KMS-11 (cell line): ENCODE data around the gene NKX1-2.

Source experiments
- H2AFZ ChIP-seq: fragments of 200-600 bp; sonication (generic); 2 replicates; pipeline ENCODE4 v1.6.1; 2016; ENCODE audit warnings: antibody characterized with exemption, mixed run types, low read depth
- H3K27ac ChIP-seq: fragments of 200-600 bp; sonication (generic); 2 replicates; pipeline ENCODE4 v1.6.1; 2016; ENCODE audit warnings: mild to moderate bottlenecking, mixed run types
- H3K27me3 ChIP-seq: fragments of 200-600 bp; sonication (generic); 2 replicates; pipeline ENCODE4 v1.6.1; 2017; ENCODE audit warnings: mild to moderate bottlenecking, low read depth, mixed run types, moderate library complexity; ENCODE audit not compliant: insufficient read depth
- H3K36me3 ChIP-seq: fragments of 200-600 bp; sonication (generic); 2 replicates; pipeline ENCODE4 v1.6.1; 2017; ENCODE audit warnings: mild to moderate bottlenecking, mixed run types; ENCODE audit not compliant: insufficient read depth
- H3K4me1 ChIP-seq: fragments of 200-600 bp; sonication (generic); 2 replicates; pipeline ENCODE4 v1.6.1; 2016; ENCODE audit warnings: mild to moderate bottlenecking, low read depth, mixed run types; ENCODE audit not compliant: poor library complexity, severe bottlenecking
- H3K4me2 ChIP-seq: fragments of 200-600 bp; sonication (generic); 2 replicates; pipeline ENCODE4 v1.7.0; 2016; ENCODE audit warnings: mild to moderate bottlenecking, mixed run types
- H3K4me3 ChIP-seq: fragments of 200-600 bp; sonication (generic); IDR thresholded peaks from 2 replicates; pipeline ENCODE4 v1.6.1; 2017; ENCODE audit warnings: low read depth, low read length, mixed read lengths; ENCODE audit not compliant: insufficient read depth
- H3K79me2 ChIP-seq: fragments of 200-600 bp; sonication (generic); 2 replicates; pipeline ENCODE4 v1.6.1; 2016; ENCODE audit warnings: low read depth, mixed run types; ENCODE audit not compliant: insufficient read depth
- H3K9ac ChIP-seq: fragments of 200-600 bp; sonication (generic); 2 replicates; pipeline ENCODE4 v1.6.1; 2016; ENCODE audit warnings: mild to moderate bottlenecking, mixed run types
- H4K20me1 ChIP-seq: fragments of 200-600 bp; sonication (generic); 2 replicates; pipeline ENCODE4 v1.6.1; 2016; ENCODE audit warnings: mild to moderate bottlenecking, mixed run types; ENCODE audit not compliant: insufficient read depth
- TF ChIP-seq, protein P1 (sequence below): fragments of 200-600 bp; sonication (generic); conservative IDR thresholded peaks from 2 replicates; pipeline ENCODE4 v1.6.1; 2017; ENCODE audit warnings: low read depth, mild to moderate bottlenecking, antibody characterized with exemption, low read length, moderate library complexity, mixed read lengths

NKX1-2 gene

DNA sequence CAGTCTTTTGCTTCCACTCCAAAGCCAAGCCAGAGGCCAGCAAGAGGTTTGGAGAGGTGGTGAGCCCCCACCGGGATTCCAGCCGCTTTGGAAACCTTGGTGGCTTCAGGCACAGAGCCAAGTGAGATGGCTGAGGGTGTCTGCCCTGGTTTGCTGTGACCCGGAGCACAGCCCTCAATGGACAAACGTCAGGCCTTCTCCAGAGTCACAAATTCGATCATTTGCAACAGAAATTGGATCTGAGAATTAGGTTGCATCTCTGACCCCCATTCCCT, 885 bp upstream of the NKX1-2 start:
- Histone ChIP-seq H3K4me2 (no peak overlapping the region), H3K79me2 (no peaks in the 10 kb centered on the region), H3K27me3 (peaks cover 31% of the 10 kb centered on the region), H3K4me3 (no peak overlapping the region), H3K27ac (no peak overlapping the region), H2AFZ (no peak overlapping the region), H3K9ac (no peak overlapping the region), H3K4me1 (no peaks in the 10 kb centered on the region), H3K36me3 (no peaks in the 10 kb centered on the region), H4K20me1 (no peaks in the 10 kb centered on the region)
- TF ChIP-seq, protein P1, sequence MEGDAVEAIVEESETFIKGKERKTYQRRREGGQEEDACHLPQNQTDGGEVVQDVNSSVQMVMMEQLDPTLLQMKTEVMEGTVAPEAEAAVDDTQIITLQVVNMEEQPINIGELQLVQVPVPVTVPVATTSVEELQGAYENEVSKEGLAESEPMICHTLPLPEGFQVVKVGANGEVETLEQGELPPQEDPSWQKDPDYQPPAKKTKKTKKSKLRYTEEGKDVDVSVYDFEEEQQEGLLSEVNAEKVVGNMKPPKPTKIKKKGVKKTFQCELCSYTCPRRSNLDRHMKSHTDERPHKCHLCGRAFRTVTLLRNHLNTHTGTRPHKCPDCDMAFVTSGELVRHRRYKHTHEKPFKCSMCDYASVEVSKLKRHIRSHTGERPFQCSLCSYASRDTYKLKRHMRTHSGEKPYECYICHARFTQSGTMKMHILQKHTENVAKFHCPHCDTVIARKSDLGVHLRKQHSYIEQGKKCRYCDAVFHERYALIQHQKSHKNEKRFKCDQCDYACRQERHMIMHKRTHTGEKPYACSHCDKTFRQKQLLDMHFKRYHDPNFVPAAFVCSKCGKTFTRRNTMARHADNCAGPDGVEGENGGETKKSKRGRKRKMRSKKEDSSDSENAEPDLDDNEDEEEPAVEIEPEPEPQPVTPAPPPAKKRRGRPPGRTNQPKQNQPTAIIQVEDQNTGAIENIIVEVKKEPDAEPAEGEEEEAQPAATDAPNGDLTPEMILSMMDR: no peak

DNA sequence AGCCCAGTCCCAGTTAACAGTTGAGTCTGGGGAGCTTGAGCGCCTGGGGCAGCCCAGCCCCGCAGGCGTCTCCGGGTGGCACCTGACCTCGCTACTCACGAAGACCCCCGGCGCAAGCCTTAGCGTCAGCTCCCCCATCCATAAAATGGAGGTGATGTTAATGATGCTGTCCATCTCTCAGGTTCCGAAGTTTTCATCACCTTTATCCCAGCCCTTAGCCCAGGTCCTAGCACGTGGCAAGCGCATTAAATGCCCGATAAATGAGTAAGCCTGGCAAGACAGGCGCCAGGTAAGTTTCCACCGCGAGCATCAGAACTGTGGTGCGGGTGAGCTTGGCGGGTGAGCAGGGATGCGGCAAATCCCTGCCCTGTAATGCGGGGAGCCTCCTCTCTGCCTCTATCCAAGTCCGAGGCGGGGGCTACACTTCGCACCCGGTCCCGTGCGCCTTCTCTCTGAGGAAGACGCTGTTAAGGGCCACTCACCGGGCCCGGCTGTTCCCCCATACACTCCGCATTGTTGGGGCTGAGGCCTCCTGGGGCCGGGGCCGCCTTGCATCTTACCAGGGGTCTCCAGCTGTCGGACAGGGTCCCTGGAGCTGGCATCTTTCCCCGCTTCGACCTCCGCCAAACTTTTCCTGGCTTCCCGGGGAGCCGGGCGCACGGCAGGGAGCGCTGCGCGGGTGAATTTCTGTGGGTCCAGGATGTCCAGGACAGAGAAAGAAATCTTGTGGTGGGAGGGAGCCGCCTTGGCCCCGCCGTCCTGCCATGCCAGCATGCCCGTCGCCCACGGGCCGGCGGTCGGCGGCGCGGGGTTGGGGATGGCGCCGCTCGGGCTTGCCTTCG, 444 bp downstream of the NKX1-2 start:
- no peaks in the 10 kb centered on the region for H3K36me3 ChIP-seq
- H3K4me2 ChIP-seq: 0 out of 2 replicates have a peak overlapping the region, but pooled peaks have one; percentile 9
- no peaks in the 10 kb centered on the region for H4K20me1 ChIP-seq
- TF ChIP-seq, protein P1: no peak
- H3K27me3 ChIP-seq: peaks cover 31% of the 10 kb centered on the region
- H3K4me1 ChIP-seq: no peaks in the 10 kb centered on the region
- H3K4me3 ChIP-seq: no peak overlapping the region
- no peak overlapping the region for H2AFZ ChIP-seq
- no peak overlapping the region for H3K27ac ChIP-seq
- H3K79me2 ChIP-seq: no peaks in the 10 kb centered on the region
- no peak overlapping the region for H3K9ac ChIP-seq

DNA sequence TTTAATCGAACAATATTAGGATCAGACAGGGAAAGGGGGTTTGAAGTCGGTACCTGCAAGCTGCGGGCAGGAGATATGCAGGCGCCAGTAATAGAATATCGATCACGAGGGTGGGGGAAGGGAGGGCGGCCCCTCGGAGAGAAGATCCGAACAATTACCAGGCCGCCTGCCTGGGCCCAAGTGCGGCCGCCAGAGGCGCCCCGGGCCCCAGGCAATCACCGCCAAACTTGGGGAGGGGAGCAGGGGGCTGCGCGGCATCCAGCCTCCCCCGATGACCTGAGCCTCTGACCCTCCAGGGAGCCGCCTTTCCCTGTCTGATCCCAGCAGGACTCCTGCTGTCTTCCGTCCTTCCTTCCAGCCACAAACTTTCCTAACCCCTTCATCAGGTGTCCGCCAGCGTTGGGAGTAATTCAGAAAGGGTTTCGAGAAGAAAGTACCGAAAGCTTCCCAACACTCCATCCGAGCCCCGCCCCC, 1.1 kb downstream of the NKX1-2 start:
- Histone ChIP-seq H4K20me1 (no peaks in the 10 kb centered on the region), H2AFZ (no peak overlapping the region), H3K4me2 (0 out of 2 replicates have a peak overlapping the region, but pooled peaks have one; percentile 9), H3K79me2 (no peaks in the 10 kb centered on the region), H3K4me1 (no peaks in the 10 kb centered on the region), H3K27ac (no peak overlapping the region), H3K27me3 (peaks cover 31% of the 10 kb centered on the region), H3K4me3 (no peak overlapping the region), H3K9ac (no peak overlapping the region), H3K36me3 (no peaks in the 10 kb centered on the region)
- TF ChIP-seq, protein P1: no peak

DNA sequence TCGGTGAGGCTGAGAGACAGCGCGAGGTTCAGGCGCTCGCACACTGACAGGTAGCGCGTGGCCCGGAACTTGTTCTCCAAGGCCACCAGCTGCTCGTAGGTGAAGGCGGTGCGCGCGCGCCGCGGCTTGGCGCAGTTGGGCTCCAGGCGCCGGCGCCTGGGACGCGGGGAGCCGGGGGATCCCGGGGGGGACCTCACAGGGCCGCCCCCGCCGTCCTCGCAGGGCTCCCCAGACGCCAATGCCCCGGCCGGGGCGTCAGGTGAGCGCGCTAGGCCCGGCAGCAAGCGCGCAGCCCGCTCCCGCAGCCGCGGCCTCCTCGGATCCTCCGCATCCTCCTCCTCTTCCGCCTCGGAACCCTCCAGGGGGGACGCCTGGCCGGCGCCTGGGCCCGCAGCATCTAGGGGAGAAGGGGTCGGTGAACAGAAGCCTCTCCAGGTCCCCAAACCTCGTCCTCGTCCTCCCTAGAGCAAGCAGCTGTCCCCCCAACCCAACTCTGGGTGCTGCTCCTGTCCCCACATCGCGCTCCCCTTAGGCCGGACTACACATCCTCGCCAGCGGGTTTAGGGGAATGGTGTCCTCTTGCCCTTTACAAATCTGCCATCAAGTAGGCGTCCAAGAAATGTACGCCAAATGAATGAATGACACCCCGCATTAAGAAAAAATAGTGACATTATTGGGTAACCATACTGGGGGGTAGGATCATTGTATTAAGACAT, 1.9 kb downstream of the NKX1-2 start:
- H3K4me1 ChIP-seq: no peaks in the 10 kb centered on the region
- no peak overlapping the region for H3K27ac ChIP-seq
- H2AFZ ChIP-seq: no peak overlapping the region
- no peak overlapping the region for H3K4me3 ChIP-seq
- TF ChIP-seq, protein P1: no peak
- no peaks in the 10 kb centered on the region for H3K36me3 ChIP-seq
- H3K79me2 ChIP-seq: no peaks in the 10 kb centered on the region
- H3K27me3 ChIP-seq: peaks cover 31% of the 10 kb centered on the region
- H3K9ac ChIP-seq: no peak overlapping the region
- H3K4me2 ChIP-seq: no peak overlapping the region
- H4K20me1 ChIP-seq: no peaks in the 10 kb centered on the region
